AG09309 (cell line): ENCODE data around the gene NLRC5.

Experiments
- DNase-seq: peaks from one replicate; pipeline ENCODE4 v3.0.0-alpha.2; 2010; ENCODE audit warnings: low read depth
- H3K4me3 ChIP-seq: 2 replicates; pipeline ENCODE4 v1.5.1; 2011; ENCODE audit warnings: mild to moderate bottlenecking, low read depth, low read length, moderate library complexity; ENCODE audit not compliant: control insufficient read depth
- CTCF ChIP-seq: IDR thresholded peaks from 2 replicates; pipeline ENCODE4 v1.5.1; 2011; ENCODE audit warnings: mild to moderate bottlenecking, low read depth, low read length, inconsistent platforms; ENCODE audit not compliant: insufficient read depth, control insufficient read depth; ENCODE audit errors: missing control alignments

NLRC5 gene

GRCh38 chr16:57091975-57092785 is 102.8 kb downstream of the NLRC5 start, which contains the start of gene CPNE2:
TSS of gene CPNE2 (plus strand) at chr16:57092583. CDS start at chr16:57110743, 18,160 bp downstream.
- no peak for TF ChIP-seq CTCF
- peak within 1 kb of the TSS; percentile 68 for H3K4me3 ChIP-seq
- no peak for DNase-seq

- H3K4me3 ChIP-seq, result peak overlapping the region; percentile 68
- peak; percentile 24 for TF ChIP-seq CTCF
- no peak for DNase-seq
Observed at GRCh38 chr16:57092786-57093411, 103.5 kb downstream of the NLRC5 start.

GRCh38 chr16:57093666-57094564 is 104.6 kb downstream of the NLRC5 start:
- H3K4me3 ChIP-seq, result peak overlapping the region; percentile 68
- no peak for TF ChIP-seq CTCF

GRCh38 chr16:57094911-57095310 is 105.6 kb downstream of the NLRC5 start:
- no peak overlapping the region for H3K4me3 ChIP-seq
- no peak for DNase-seq
- TF ChIP-seq CTCF, result no peak

More at GRCh38 chr16:57093666-57094564, 104.6 kb downstream of the NLRC5 start:
- DNase-seq, result no peak

- DNase-seq, result no peak
- TF ChIP-seq CTCF, result no peak
- no peak overlapping the region for H3K4me3 ChIP-seq
Observed at GRCh38 chr16:57096192-57096591, 106.8 kb downstream of the NLRC5 start.

GRCh38 chr16:57096793-57097192 is 107.4 kb downstream of the NLRC5 start:
- TF ChIP-seq CTCF, result no peak
- H3K4me3 ChIP-seq, result no peak overlapping the region
- DNase-seq, result no peak
